PC-9 (cell line): ENCODE results near the gene ATXN7L2. TPM values are rescaled to one million over a fixed set of nuclear protein-coding genes. Genes with fewer than 3 reads are reported as not detected.

Experiments
- BruUV-seq: library from RNA; stranded (reverse); fragments of 400-500 nt; replicated peaks from 2 replicates; lab custom pipeline; 2021; lab: Mats Ljungman, UMichigan
- CTCF ChIA-PET: fragments of 300-600 bp; sonication (Branson Sonifier 250); formaldehyde crosslinking; loops from one replicate; lab custom pipeline; 2022; ENCODE audit warnings: antibody characterized with exemption; lab: Charles Lee
- POLR2A ChIA-PET: fragments of 300-600 bp; sonication (Branson Sonifier 250); formaldehyde crosslinking; loops from one replicate; lab custom pipeline; 2022; ENCODE audit warnings: antibody characterized with exemption; ENCODE audit not compliant: unreplicated experiment; lab: Charles Lee
- DNase-seq, 2 experiments: peaks; one replicate each; pipeline versions ENCODE4 v3.0.0 to v3.0.0-alpha.2; 2015 to 2022; ENCODE audit warnings: mixed read lengths in 1 of 2
- H2AFZ ChIP-seq: fragments of 200-600 bp; sonication (generic); 2 replicates; pipeline ENCODE4 v1.8.1; 2017; ENCODE audit warnings: antibody characterized with exemption
- H3F3A ChIP-seq: fragments of 200-600 bp; sonication (generic); 2 replicates; pipeline ENCODE4 v1.8.1; 2017; ENCODE audit warnings: antibody characterized with exemption, mild to moderate bottlenecking, low read depth; ENCODE audit not compliant: insufficient read depth
- H3K27ac ChIP-seq: fragments of 200-600 bp; sonication (generic); 2 replicates; pipeline ENCODE4 v1.6.1; 2016; ENCODE audit warnings: mixed run types
- H3K27me3 ChIP-seq: fragments of 200-600 bp; sonication (generic); 2 replicates; pipeline ENCODE4 v1.6.1; 2016; ENCODE audit warnings: low read depth, mixed run types; ENCODE audit not compliant: insufficient read depth
- H3K36me3 ChIP-seq: fragments of 200-600 bp; sonication (generic); 2 replicates; pipeline ENCODE4 v1.6.1; 2016; ENCODE audit warnings: low read depth, mixed run types
- H3K4me1 ChIP-seq: fragments of 200-600 bp; sonication (generic); replicated peaks from 2 replicates; pipeline ENCODE4 v1.6.1; 2016; ENCODE audit warnings: mixed run types; ENCODE audit not compliant: insufficient read depth
- H3K4me2 ChIP-seq: fragments of 200-600 bp; sonication (generic); 2 replicates; pipeline ENCODE4 v1.6.1; 2017; ENCODE audit warnings: mixed run types
- H3K4me3 ChIP-seq: fragments of 200-600 bp; sonication (generic); 2 replicates; pipeline ENCODE4 v1.6.1; 2016; ENCODE audit warnings: mixed run types
- H3K79me2 ChIP-seq: fragments of 200-600 bp; sonication (generic); 2 replicates; pipeline ENCODE4 v1.6.1; 2017; ENCODE audit warnings: low read depth, mixed run types
- H3K9me2 ChIP-seq: fragments of 200-600 bp; sonication (generic); 2 replicates; pipeline ENCODE4 v1.8.1; 2017; ENCODE audit warnings: mild to moderate bottlenecking; ENCODE audit not compliant: insufficient read depth
- H3K9me3 ChIP-seq: fragments of 200-600 bp; sonication (generic); 2 replicates; pipeline ENCODE4 v1.8.1; 2016; ENCODE audit warnings: low read depth; ENCODE audit not compliant: insufficient read depth
- H4K20me1 ChIP-seq: fragments of 200-600 bp; sonication (generic); 2 replicates; pipeline ENCODE4 v1.8.1; 2017; ENCODE audit not compliant: insufficient read depth
- CTCF ChIP-seq: fragments of 200-600 bp; sonication (generic); conservative IDR thresholded peaks from 2 replicates; pipeline ENCODE4 v1.6.1; 2017; ENCODE audit warnings: mixed run types, antibody characterized with exemption, mild to moderate bottlenecking, moderate library complexity
- EZH2 ChIP-seq: fragments of 200-600 bp; sonication (generic); IDR thresholded peaks from 2 replicates; pipeline ENCODE4 v1.8.0; 2017; ENCODE audit warnings: antibody characterized with exemption, low read depth
- intact Hi-C: fragments of 100-400 bp; cut with micrococcal nuclease; formaldehyde crosslinking; loops from one replicate; pipeline ENCODE4 v1.10.0; 2022; ENCODE audit not compliant: unreplicated experiment
- total RNA-seq: library from RNA; stranded (reverse); gene quantifications from 2 replicates; pipeline ENCODE4 v1.2.3, GENCODE V29; 2021

ATXN7L2 gene
- total RNA-seq, 1 experiment from 2014 or later: 4.7 TPM

GRCh38 chr1:109481646-109482045 lies 2.1 kb upstream of the ATXN7L2 start:
- Histone ChIP-seq H3K36me3 (no peaks in the 10 kb centered on the region), H3K4me2 (no peak overlapping the region), H4K20me1 (no peaks in the 10 kb centered on the region), H3K9me3 (no peaks in the 10 kb centered on the region), H3F3A (no peaks in the 10 kb centered on the region), H3K79me2 (no peaks in the 10 kb centered on the region), H3K4me1 (peaks cover 16% of the 10 kb centered on the region), H3K9me2 (no peaks in the 10 kb centered on the region), H3K27ac (no peak overlapping the region), H3K27me3 (peaks cover 45% of the 10 kb centered on the region), H3K4me3 (no peak overlapping the region), H2AFZ (no peak overlapping the region)
- POLR2A ChIA-PET: no interaction called here
- no peak for DNase-seq
- no peak for TF ChIP-seq CTCF
- no peak for TF ChIP-seq EZH2
- no TSS peak for BruUV-seq
- CTCF ChIA-PET: no interaction called here
- intact Hi-C loops: no loop called here

- no peaks in the 10 kb centered on the region for H3K36me3 ChIP-seq
- intact Hi-C loops: no loop called here
- CTCF ChIA-PET: no interaction called here
- H3K9me2 ChIP-seq: no peaks in the 10 kb centered on the region
- H4K20me1 ChIP-seq: no peaks in the 10 kb centered on the region
- no peaks in the 10 kb centered on the region for H3K9me3 ChIP-seq
- no peak overlapping the region for H3K4me2 ChIP-seq
- POLR2A ChIA-PET: no interaction called here
- peaks cover 11% of the 10 kb centered on the region for H3K4me1 ChIP-seq
- no peak overlapping the region for H3K27ac ChIP-seq
- TF ChIP-seq EZH2: no peak
- no peak for TF ChIP-seq CTCF
- no peaks in the 10 kb centered on the region for H3F3A ChIP-seq
- no TSS peak for BruUV-seq
- no peak overlapping the region for H2AFZ ChIP-seq
- no peak for DNase-seq
- no peaks in the 10 kb centered on the region for H3K79me2 ChIP-seq
- no peak overlapping the region for H3K4me3 ChIP-seq
- H3K27me3 ChIP-seq: peaks cover 39% of the 10 kb centered on the region
Observed at GRCh38 chr1:109482242-109482641, 1.5 kb upstream of the ATXN7L2 start.

GRCh38 chr1:109482791-109483671 lies 674 bp upstream of the ATXN7L2 start:
- peak in 1 of 2 experiments; percentile 7 for DNase-seq
- peaks cover 11% of the 10 kb centered on the region for H3K4me1 ChIP-seq
- ChIA-PET CTCF (interaction anchor here (0.6 to 0.8 kb wide), 3 partner anchors 13 to 208 kb away, joined by 4 to 9 read pairs (median 5); no protein-coding TSS in a partner anchor), POLR2A (interaction anchor here (0.6 kb wide), 3 partner anchors 32 to 900 kb away, joined by 3 to 13 read pairs (median 9); no protein-coding TSS in a partner anchor)
- H3K27me3 ChIP-seq: peaks cover 37% of the 10 kb centered on the region
- H3K9me2 ChIP-seq: no peaks in the 10 kb centered on the region
- H3K9me3 ChIP-seq: no peaks in the 10 kb centered on the region
- peak overlapping the region; percentile 78 for H3K4me2 ChIP-seq
- H3K4me3 ChIP-seq: peak overlapping the region; percentile 42; the same call in 1 of the 2 replicates
- intact Hi-C loops: loop anchor here (1.0 kb wide), 1 partner anchor 26 kb away; the partner anchor contains the start of gene AMIGO1
- H3K79me2 ChIP-seq: no peaks in the 10 kb centered on the region
- H2AFZ ChIP-seq: no peak overlapping the region
- no peaks in the 10 kb centered on the region for H4K20me1 ChIP-seq
- H3F3A ChIP-seq: no peaks in the 10 kb centered on the region
- no peaks in the 10 kb centered on the region for H3K36me3 ChIP-seq
- no peak overlapping the region for H3K27ac ChIP-seq
- TF ChIP-seq EZH2 (no peak), CTCF (no peak)
- no TSS peak for BruUV-seq
